Gastroesophageal sphincter (tissue), 3 donors: ENCODE measurements around the gene PRR5L.

Source experiments
- POLR2A ChIP-seq, 2 donors: fragments of 450-650 bp; IDR thresholded peaks; one replicate each; pipeline ENCODE4 v1.6.1; 2017; ENCODE audit warnings: antibody characterized with exemption in 2 of 2, mild to moderate bottlenecking in 2 of 2, moderate library complexity in 1 of 2
- TF ChIP-seq, protein P1 (sequence below), 4 experiments: fragments of 200-600 bp in 2 of 4; fragments of 450-650 bp in 2 of 4; sonication (generic) in 1 of 4; IDR thresholded peaks; one replicate each; pipeline ENCODE4 v1.5.1; 2017 to 2019; ENCODE audit warnings: antibody characterized with exemption in 4 of 4, mild to moderate bottlenecking in 2 of 4, moderate library complexity in 2 of 4

DNA sequence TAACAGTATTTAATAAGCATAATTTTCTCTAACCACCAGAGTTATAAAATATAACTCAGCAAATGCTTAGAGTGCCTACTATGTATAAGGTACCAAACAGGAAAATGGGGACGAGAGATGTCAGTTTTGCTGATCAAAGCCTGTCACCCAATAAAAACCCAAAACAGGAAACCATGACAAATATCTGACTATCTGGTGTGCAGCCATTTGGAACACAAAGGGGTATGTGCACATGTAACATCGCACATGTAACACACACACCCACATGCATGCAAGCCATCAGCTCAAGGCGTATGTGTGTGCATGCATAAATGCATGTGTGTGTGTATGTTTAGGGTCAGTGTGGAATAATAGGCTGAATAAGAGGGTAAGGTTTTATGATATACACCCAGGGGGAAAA, 64.2 kb downstream of the PRR5L start:
- TF ChIP-seq, protein P1, sequence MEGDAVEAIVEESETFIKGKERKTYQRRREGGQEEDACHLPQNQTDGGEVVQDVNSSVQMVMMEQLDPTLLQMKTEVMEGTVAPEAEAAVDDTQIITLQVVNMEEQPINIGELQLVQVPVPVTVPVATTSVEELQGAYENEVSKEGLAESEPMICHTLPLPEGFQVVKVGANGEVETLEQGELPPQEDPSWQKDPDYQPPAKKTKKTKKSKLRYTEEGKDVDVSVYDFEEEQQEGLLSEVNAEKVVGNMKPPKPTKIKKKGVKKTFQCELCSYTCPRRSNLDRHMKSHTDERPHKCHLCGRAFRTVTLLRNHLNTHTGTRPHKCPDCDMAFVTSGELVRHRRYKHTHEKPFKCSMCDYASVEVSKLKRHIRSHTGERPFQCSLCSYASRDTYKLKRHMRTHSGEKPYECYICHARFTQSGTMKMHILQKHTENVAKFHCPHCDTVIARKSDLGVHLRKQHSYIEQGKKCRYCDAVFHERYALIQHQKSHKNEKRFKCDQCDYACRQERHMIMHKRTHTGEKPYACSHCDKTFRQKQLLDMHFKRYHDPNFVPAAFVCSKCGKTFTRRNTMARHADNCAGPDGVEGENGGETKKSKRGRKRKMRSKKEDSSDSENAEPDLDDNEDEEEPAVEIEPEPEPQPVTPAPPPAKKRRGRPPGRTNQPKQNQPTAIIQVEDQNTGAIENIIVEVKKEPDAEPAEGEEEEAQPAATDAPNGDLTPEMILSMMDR (IDR thresholded peaks at IDR 0.05), result no peak
- TF ChIP-seq POLR2A (IDR thresholded peaks at IDR 0.05), result no peak
